GM12878 (cell line): ENCODE results near the gene GPR176. TPM values are rescaled to one million over a fixed set of nuclear protein-coding genes. Genes with fewer than 3 reads are reported as not detected.

Source experiments
- ATAC-seq: fragments of 200-7000 bp; cut with Tn5 transposase; 3 replicates; pipeline ENCODE4 v1.9.1; 2020; ENCODE audit warnings: mild to moderate bottlenecking, moderate library complexity
- BruUV-seq: library from RNA; stranded (reverse); fragments of 400-500 nt; replicated peaks from 2 replicates; lab custom pipeline; 2021; lab: Mats Ljungman, UMichigan
- CTCF ChIA-PET: fragments of 300-600 bp; sonication (Branson Sonifier 250); formaldehyde crosslinking; extraction: SDS; loops from one replicate; lab custom pipeline; 2021; ENCODE audit warnings: inconsistent platforms; lab: Yijun Ruan, JAX
- POLR2A ChIA-PET: fragments of 350-600 bp; formaldehyde crosslinking; extraction: SDS; loops from one replicate; lab custom pipeline; 2021; ENCODE audit warnings: inconsistent platforms; lab: Charles Lee
- RAD21 ChIA-PET: fragments of 300-600 bp; sonication (Branson Sonifier 250); formaldehyde crosslinking; loops from one replicate; lab custom pipeline; 2023; ENCODE audit warnings: antibody characterized with exemption; ENCODE audit not compliant: unreplicated experiment; lab: Charles Lee
- SMC1A ChIA-PET: fragments of 300-600 bp; sonication (Branson Sonifier 250); formaldehyde crosslinking; loops from one replicate; lab custom pipeline; 2023; ENCODE audit not compliant: unreplicated experiment, uncharacterized antibody; lab: Charles Lee
- DNase-seq: peaks from one replicate; pipeline ENCODE4 v3.0.0-alpha.2; 2011; ENCODE audit warnings: low read depth, low spot score
- FAIRE-seq: peaks from 3 replicates; lab custom pipeline; 2011; peaks lifted over from hg19 to GRCh38; lab: Jason Lieb, UNC
- H2AFZ ChIP-seq: 2 replicates; pipeline ENCODE4 v1.6.0; 2011; ENCODE audit warnings: low read depth, low read length, control low read depth; ENCODE audit not compliant: control insufficient read depth
- H3K27ac ChIP-seq: 2 replicates; pipeline ENCODE4 v1.5.1; 2011; ENCODE audit warnings: control low read depth; ENCODE audit not compliant: control insufficient read depth, insufficient read depth
- H3K27me3 ChIP-seq, 2 experiments: replicated peaks in 1 of 2; 2 replicates each; pipeline versions ENCODE4 v1.6.0 to v1.6.1; 2011; ENCODE audit warnings: low read length in 1 of 2; ENCODE audit not compliant: control insufficient read depth in 2 of 2, insufficient read depth in 2 of 2
- H3K36me3 ChIP-seq, 2 experiments: 2 replicates each; pipeline ENCODE4 v1.5.1; 2011; ENCODE audit warnings: low read length in 1 of 2; ENCODE audit not compliant: control insufficient read depth in 2 of 2, insufficient read depth in 2 of 2
- H3K4me1 ChIP-seq: 2 replicates; pipeline ENCODE4 v1.6.1; 2011; ENCODE audit warnings: mild to moderate bottlenecking, low read length, moderate library complexity, mixed read lengths; ENCODE audit not compliant: control insufficient read depth, insufficient read depth
- H3K4me2 ChIP-seq: 2 replicates; pipeline ENCODE4 v1.6.0; 2011; ENCODE audit warnings: control low read depth; ENCODE audit not compliant: control insufficient read depth, insufficient read depth
- H3K4me3 ChIP-seq: fragments of 200-600 bp; sonication (generic); 2 replicates; pipeline ENCODE4 v1.5.1; 2016
- H3K79me2 ChIP-seq: 2 replicates; pipeline ENCODE4 v1.6.0; 2011; ENCODE audit warnings: low read length; ENCODE audit not compliant: control insufficient read depth, insufficient read depth
- H3K9ac ChIP-seq: 2 replicates; pipeline ENCODE4 v1.8.0; 2011; ENCODE audit warnings: low read length, control low read depth, mixed read lengths; ENCODE audit not compliant: control insufficient read depth, insufficient read depth
- H3K9me3 ChIP-seq: replicated peaks from 3 replicates; pipeline ENCODE4 v1.5.1; 2011; ENCODE audit warnings: mild to moderate bottlenecking, low read length; ENCODE audit not compliant: control insufficient read depth, insufficient read depth
- H4K20me1 ChIP-seq: 2 replicates; pipeline ENCODE4 v1.6.0; 2011; ENCODE audit not compliant: control insufficient read depth, insufficient read depth
- EGR1 ChIP-seq, 2 experiments: IDR thresholded peaks; 1 replicate in 1 of 2; 2 replicates in 1 of 2; pipeline ENCODE4 v1.6.1; 2011 to 2012; ENCODE audit warnings: low read depth in 2 of 2, low read length in 2 of 2, borderline replicate concordance in 1 of 2, mild to moderate bottlenecking in 1 of 2, moderate library complexity in 1 of 2
- ELK1 ChIP-seq: IDR thresholded peaks from 2 replicates; pipeline ENCODE4 v1.6.1; 2012; ENCODE audit warnings: low read depth, low read length, improper control_type of control experiment
- IRF5 ChIP-seq: fragments of 450-650 bp; IDR thresholded peaks from 2 replicates; pipeline ENCODE4 v1.6.1; 2017; ENCODE audit warnings: borderline replicate concordance
- MXI1 ChIP-seq: fragments of 150-350 bp; IDR thresholded peaks from 2 replicates; pipeline ENCODE4 v1.6.1; 2011; ENCODE audit warnings: low read depth, mild to moderate bottlenecking, inconsistent platforms, low read length, improper control_type of control experiment
- RAD21 ChIP-seq: IDR thresholded peaks from 2 replicates; pipeline ENCODE4 v1.6.1; 2011; ENCODE audit warnings: mild to moderate bottlenecking, low read depth, low read length, moderate library complexity; ENCODE audit not compliant: insufficient read depth
- YBX1 ChIP-seq: fragments of 450-650 bp; IDR thresholded peaks from 2 replicates; pipeline ENCODE4 v1.6.1; 2016; ENCODE audit warnings: antibody characterized with exemption
- ZBTB33 ChIP-seq: fragments of 450-650 bp; IDR thresholded peaks from 2 replicates; pipeline ENCODE4 v1.6.1; 2017; ENCODE audit warnings: mild to moderate bottlenecking
- WGBS: methylation state at CpG from one replicate; pipeline ENCODE4 v1.1.6; 2016; ENCODE audit warnings: low lambda C conversion rate; ENCODE audit not compliant: insufficient replicate concordance, insufficient coverage; ENCODE audit errors: missing lambda C conversion rate; 5-methylcytosine and 5-hydroxymethylcytosine counted together
- in situ Hi-C: fragments of 300-500 bp; cut with MboI; formaldehyde crosslinking; loops from 9 replicates; pipeline ENCODE4 v1.14.3; 2018; ENCODE audit warnings: mixed read lengths
- intact Hi-C: fragments of 100-400 bp; cut with micrococcal nuclease; formaldehyde crosslinking; loops from one replicate; pipeline ENCODE4 v1.14.2; 2022; ENCODE audit not compliant: unreplicated experiment
- polyA plus RNA-seq, 11 experiments: library from polyadenylated mRNA; depleted of rRNA in 4 of 11; unstranded in 6 of 11; stranded (reverse) in 5 of 11; fragments of >200 nt; fragmentation: Nextera tagmentation in 4 of 11; fragmentation: Illumina TruSeq in 1 of 11; extraction: Ambion mirVana in 4 of 11; extraction: Trizol in 1 of 11; gene quantifications; 1 replicate in 1 of 11; 2 replicates in 10 of 11; pipeline versions ENCODE4 v1.2.1 to v1.2.3, GENCODE V29; 2011 to 2016; ENCODE audit warnings: inconsistent platforms in 2 of 11, missing spikeins in 2 of 11, low read depth in 1 of 11
- total RNA-seq, 4 experiments: library from RNA; depleted of rRNA in 3 of 4; stranded (reverse); fragments of >200 nt in 3 of 4; fragmentation: Illumina TruSeq in 1 of 4; extraction: Trizol in 1 of 4; gene quantifications; 2 replicates each; pipeline versions ENCODE4 v1.2.1 to v1.2.3, GENCODE V29; 2013 to 2021

Gene GPR176
- total and polyA plus RNA-seq, 10 of the 15 experiments (the other 5 are each of a cell fraction or from before 2014, with no cell fraction given): 0.02 to 0.33 (median 0.16) TPM; not detected in 4

GRCh38 chr15:39909007-39909406 is 11.1 kb downstream of the GPR176 start (continued):
- TF ChIP-seq ELK1 (no peak), RAD21 (no peak)

- Histone ChIP-seq H3K27ac (no peak overlapping the region), H2AFZ (no peak overlapping the region), H3K79me2 (no peaks in the 10 kb centered on the region), H3K4me2 (no peak overlapping the region), H3K9ac (no peak overlapping the region), H3K9me3 (no peaks in the 10 kb centered on the region), H3K27me3 (peaks cover 0 to 1% of the 10 kb centered on the region in 2 experiments; a peak in 1 of 4 replicates), H4K20me1 (no peaks in the 10 kb centered on the region), H3K4me1 (no peaks in the 10 kb centered on the region), H3K36me3 (no peaks in the 10 kb centered on the region), H3K4me3 (no peak overlapping the region)
- no TSS peak for BruUV-seq
- in situ Hi-C loops: no loop called here
- ATAC-seq (no peak), FAIRE-seq (no peak), DNase-seq (no peak)
- WGBS: 0% methylated on average over 1 of the region's 1 CpG
- RAD21 ChIA-PET: no interaction called here
- POLR2A ChIA-PET: no interaction called here
- SMC1A ChIA-PET: interaction anchor here (1.4 kb wide), 2 partner anchors 11 to 20 kb away, joined by 4 read pairs; no protein-coding TSS in a partner anchor
- intact Hi-C loops: no loop called here
- CTCF ChIA-PET: interaction anchor here (0.8 kb wide), 1 partner anchor 26 kb away, joined by 3 read pairs; the partner anchor contains the start of gene EIF2AK4
- TF ChIP-seq MXI1: no peak
- TF ChIP-seq ZBTB33: no peak
- TF ChIP-seq YBX1: no peak
- TF ChIP-seq IRF5: no peak
- TF ChIP-seq EGR1 (IDR thresholded peaks at IDR 0.05; ENCODE audit: borderline replicate concordance in 1 of 2, low read depth in 2 of 2, low read length in 2 of 2): no peak
Measured at GRCh38 chr15:39908186-39908585, 11.9 kb downstream of the GPR176 start.
